Superior temporal gyrus (tissue), 1 donor: Measurements from ENCODE around the gene SLCO4A1.

ENCODE experiments used
- DNase-seq: peaks from one replicate; pipeline ENCODE4 v3.0.0-alpha.2; 2016; ENCODE audit errors: extremely low spot score

Gene SLCO4A1

GRCh38 chr20:62653373-62653772 lies 11.1 kb downstream of the SLCO4A1 start:
- no peak for DNase-seq

- DNase-seq, result no peak
Measured at GRCh38 chr20:62653951-62654685, 11.8 kb downstream of the SLCO4A1 start.

- no peak for DNase-seq
Measured at GRCh38 chr20:62655282-62656196, 13.2 kb downstream of the SLCO4A1 start.

GRCh38 chr20:62656197-62656918 lies 14.1 kb downstream of the SLCO4A1 start:
- DNase-seq, result no peak

- no peak for DNase-seq
Measured at GRCh38 chr20:62656919-62657588, 14.8 kb downstream of the SLCO4A1 start.

GRCh38 chr20:62657589-62657942 lies 15.3 kb downstream of the SLCO4A1 start:
- DNase-seq, result no peak

- no peak for DNase-seq
Measured at GRCh38 chr20:62657956-62658355, 15.7 kb downstream of the SLCO4A1 start.

GRCh38 chr20:62658593-62659178 lies 16.4 kb downstream of the SLCO4A1 start:
- DNase-seq, result no peak

GRCh38 chr20:62659488-62660239 lies 17.4 kb downstream of the SLCO4A1 start:
- no peak for DNase-seq

- no peak for DNase-seq
Measured at GRCh38 chr20:62660240-62660615, 17.9 kb downstream of the SLCO4A1 start.

- no peak for DNase-seq
Measured at GRCh38 chr20:62660768-62661167, 18.5 kb downstream of the SLCO4A1 start.

GRCh38 chr20:62661647-62662046 lies 19.3 kb downstream of the SLCO4A1 start:
- DNase-seq, result no peak

GRCh38 chr20:62662422-62662821 lies 20.1 kb downstream of the SLCO4A1 start:
- no peak for DNase-seq

GRCh38 chr20:62663145-62664018 lies 21.1 kb downstream of the SLCO4A1 start:
- no peak for DNase-seq

- DNase-seq, result no peak
Measured at GRCh38 chr20:62664019-62664971, 22.0 kb downstream of the SLCO4A1 start.

- DNase-seq, result no peak
Measured at GRCh38 chr20:62665153-62665754, 23.0 kb downstream of the SLCO4A1 start.

GRCh38 chr20:62665826-62666735 lies 23.8 kb downstream of the SLCO4A1 start:
- no peak for DNase-seq
